HG02571 (cell line): ENCODE data around the gene TNN.
"Not testable (repeated sequence)": the region's sequence is repeated elsewhere in the genome, so short reads cannot be mapped to it uniquely, and the experiment has no call there.

Experiments used
- ATAC-seq: cut with Tn5 transposase; IDR thresholded peaks from one replicate; pipeline ENCODE4 v1.9.1; 2021; ENCODE audit warnings: mild to moderate bottlenecking, moderate library complexity; ENCODE audit not compliant: unreplicated experiment

Gene TNN

DNA sequence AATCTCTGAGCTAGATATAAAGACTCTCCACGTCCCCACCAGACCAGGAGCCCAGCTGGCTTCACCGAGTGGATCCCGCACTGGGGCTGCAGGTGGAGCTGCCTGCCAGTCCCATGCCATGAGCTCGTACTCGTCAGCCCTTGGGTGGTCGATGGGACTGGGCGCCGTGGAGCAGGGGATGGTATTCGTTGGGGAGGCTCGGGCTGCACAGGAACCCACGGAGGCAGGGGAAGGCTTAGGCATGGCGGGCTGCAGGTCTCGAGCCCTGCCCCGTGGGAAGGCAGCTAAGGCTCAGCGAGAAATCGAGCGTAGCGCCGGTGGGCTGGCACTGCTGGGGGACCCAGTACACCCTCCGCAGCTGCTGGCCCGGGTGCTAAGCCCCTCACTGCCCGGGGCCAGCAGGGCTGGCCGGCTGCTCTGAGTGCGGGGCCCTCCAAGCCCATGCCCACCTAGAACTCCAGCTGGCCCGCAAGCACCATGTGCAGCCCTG is 40.7 kb downstream of the TNN start:
- ATAC-seq: not testable (repeated sequence)

DNA sequence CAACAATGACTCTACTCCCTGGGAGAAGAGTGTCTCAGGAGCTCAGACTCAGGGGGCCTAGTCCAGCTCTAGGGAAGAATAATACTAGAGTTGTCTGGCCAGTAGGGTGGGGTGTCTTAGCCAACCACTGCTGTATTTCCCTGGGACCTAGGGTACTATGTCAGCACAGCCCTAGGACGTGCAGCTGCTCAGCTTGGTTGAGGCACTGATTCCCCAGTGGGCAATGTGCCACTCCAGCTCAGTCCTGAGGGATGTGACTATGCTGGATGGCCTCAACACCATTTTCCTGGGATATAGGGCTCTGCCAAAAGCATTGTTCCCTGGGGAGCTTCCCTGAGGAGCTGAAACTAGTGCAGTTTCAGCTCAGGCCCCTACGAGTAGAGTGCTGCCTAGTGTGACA is 47.4 kb downstream of the TNN start:
- no peak for ATAC-seq

DNA sequence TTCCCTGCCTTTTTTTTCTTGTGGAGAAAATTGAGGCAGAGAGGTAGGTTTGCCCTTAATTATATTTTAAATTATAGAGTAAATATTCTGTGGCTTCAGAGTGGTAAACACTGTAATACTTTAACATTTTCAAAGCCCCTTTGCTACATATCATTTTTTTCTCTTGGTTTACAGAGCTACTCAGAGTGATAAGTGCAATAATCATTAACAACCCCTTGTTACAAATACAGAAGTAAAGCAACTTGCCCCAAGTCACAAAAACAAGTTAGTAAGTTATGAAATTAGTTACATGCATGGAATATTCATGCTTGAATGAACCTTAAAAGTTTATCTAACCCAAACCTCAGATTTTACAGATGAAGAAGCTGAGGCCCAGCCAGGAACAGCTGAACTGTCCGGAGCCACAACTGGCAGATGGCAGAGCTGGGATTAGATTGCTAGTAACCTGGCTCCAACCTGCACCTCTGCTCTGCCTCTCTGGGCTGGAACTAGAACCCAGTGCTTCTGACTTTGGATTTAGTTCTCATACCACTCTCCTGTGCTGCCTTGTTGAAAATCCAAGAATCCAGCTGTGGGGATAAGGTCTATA is 48.7 kb downstream of the TNN start:
- no peak for ATAC-seq

DNA sequence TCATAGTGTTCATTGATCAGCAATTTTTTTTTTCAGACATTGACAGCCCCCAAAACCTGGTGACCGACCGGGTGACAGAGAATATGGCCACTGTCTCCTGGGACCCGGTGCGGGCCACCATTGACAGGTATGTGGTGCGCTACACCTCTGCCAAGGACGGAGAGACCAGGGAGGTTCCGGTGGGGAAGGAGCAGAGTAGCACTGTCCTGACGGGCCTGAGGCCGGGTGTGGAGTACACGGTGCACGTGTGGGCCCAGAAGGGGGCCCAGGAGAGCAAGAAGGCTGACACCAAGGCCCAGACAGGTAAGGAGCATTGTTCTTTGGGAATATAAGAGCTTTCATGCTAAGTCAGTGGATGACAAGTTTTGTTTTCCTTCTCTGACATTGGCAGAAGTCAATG is 49.3 kb downstream of the TNN start:
- ATAC-seq: no peak

DNA sequence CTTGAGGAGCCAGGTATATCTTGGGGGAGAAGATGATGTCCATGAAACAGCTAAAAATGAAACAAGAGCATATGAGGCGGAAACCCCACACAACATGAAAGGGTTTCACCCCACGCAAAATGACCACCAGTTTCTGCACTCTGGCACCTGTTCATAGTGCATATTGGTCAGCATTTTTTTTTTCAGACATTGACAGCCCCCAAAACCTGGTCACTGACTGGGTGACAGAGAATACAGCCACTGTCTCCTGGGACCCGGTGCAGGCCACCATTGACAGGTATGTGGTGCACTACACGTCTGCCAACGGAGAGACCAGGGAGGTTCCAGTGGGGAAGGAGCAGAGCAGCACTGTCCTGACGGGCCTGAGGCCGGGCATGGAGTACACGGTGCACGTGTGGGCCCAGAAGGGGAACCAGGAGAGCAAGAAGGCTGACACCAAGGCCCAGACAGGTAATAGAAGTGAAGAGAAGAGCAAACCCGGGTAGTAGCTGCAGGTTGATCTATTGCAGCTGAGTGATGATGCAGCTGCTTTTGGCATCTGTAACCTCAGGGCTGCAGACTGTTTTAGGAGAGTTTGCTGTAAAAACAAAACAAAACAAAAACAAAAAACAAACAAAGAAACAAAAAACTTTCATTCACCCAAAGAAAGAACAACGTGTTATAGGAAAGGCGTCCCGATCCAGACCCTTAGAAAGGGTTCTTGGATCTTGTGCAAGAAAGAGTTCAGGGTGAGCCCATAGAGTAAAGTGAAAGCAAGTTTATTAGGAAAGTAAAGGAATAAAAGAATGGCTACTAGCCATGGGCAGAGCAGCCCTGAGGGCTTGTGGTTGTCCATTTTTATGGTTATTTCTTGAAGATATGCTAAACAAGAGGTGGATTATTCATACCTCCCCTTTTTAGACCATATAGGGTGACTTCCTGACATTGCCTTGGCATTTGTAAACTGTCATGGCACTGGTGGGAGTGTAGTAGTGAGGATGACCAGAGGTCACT is 51.0 kb downstream of the TNN start:
- ATAC-seq: no peak

DNA sequence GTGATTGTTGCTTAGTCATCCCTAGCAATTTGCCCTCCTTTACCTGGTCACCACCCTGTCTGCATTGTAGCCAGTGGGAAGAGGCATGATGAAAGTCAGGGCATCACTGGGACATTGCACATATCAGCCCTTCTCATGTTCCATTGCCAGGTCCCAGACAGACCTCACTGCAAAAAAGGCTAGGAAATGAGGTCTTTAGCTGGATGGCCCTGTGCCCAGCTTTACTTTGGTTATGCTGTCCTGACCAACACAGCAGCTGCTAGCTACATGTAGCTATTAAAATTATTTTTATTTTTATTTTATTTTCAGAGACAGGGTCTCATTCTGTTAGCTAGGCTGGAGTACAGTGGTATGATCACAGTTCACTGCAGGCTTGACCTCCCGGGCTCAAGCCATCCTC is 52.9 kb downstream of the TNN start:
- ATAC-seq: no peak

DNA sequence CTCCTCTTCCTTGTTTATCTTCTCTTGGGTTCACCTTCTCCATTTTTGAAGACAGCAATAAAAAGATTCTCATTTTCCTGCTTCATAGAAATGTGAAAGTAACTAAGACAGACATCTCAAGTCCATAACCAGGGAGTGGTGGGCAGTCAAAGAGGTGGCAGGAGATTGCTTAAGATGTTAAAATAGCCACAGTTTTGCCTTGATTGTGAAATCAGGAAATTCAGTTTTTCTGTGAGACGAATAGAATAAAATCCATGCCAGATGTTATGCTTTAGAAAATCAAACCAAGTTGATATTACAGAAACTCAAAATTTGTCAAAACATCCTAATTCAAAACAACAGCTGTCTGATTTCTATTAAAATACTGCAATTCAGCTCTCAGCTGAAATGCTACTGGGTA is 57.2 kb downstream of the TNN start:
- ATAC-seq: no peak

DNA sequence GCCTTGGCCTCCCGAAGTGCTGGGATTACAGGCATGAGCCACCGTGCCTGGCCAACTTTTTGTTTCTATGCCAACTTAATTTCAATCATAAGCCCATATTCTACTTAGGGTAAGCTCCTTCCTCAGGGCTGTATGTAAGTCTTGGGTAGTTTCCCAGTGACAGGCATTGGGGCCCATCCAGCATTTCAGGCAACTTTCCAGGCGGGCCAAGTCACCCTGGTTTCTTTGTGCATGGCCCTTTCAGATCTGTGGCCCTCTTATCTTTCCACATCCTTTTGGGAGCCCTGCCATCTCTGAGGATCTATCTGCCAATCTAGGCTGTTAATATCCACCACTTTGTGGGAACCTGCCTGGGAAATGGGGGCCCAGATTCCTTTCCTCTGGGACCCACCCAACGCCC is 58.7 kb downstream of the TNN start:
- no peak for ATAC-seq

DNA sequence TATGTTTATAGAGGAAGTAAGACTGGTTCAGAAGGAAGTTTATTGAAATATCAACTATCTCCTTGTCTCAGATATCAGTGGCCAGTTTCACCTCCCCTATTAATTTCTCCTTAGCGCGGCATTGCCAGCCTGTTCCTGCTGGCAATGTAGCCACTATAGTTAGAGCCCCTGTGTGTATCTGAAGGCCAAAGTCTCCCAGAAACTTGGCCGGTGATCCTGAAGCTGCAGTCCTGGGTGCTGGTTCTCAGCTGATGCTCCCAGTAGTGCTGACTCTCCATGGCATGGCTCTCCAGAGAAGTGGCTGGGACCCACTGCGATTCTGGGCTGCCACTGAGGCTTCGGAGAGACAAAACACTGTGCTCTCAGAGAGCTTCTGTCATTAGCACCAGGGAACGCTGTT is 59.9 kb downstream of the TNN start:
- no peak for ATAC-seq

DNA sequence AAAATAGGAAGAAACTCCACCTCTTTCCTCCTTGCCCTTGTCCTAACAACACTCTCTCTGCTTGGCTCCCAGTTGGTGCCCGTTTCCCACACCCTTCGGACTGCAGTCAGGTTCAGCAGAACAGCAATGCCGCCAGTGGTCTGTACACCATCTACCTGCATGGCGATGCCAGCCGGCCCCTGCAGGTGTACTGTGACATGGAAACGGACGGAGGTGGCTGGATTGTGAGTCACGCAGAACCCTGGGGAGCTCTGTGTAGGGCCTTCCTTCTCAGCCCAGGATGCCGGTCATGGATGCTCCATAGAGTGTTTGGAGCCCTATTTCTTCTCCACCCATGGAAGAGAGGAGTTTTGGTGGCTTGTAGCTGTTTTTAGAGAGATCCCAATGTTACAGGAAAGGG is 60.9 kb downstream of the TNN start:
- no peak for ATAC-seq

DNA sequence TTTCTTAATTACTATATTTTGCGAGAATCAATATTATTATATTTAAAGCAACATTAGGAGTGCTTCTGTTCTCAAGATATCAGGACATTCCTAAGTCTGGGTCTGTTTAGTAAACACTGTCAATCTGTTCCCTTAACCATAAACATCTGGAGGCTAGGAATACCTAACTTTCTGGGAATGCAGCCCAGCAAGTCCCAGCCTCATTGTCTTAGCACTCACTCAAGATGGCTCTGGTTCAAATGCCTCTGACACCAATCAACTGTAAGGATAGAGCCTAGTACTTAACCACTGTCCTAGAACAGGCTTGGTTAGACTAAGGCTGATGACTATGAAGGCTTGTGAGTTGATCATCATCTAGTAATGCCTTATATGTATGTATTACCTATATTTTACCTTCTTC is 61.5 kb downstream of the TNN start:
- ATAC-seq: no peak

DNA sequence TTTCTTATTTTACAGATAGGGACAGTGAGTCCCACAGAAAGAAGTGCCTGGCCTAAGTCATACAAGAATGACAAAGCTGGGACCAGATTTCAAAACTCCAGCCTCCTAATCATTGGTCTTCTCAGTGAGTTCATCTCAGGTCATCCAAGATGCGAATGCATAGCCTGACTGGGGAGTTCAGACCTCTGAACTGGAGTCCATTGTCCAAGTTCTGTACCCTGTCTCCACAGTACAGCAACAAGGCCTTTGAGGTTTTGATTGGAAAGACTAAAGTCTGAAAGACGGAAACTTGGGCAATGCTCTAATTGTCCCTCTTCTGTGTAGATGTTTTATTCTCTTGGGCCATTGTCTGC is 62.0 kb downstream of the TNN start:
- ATAC-seq: no peak

DNA sequence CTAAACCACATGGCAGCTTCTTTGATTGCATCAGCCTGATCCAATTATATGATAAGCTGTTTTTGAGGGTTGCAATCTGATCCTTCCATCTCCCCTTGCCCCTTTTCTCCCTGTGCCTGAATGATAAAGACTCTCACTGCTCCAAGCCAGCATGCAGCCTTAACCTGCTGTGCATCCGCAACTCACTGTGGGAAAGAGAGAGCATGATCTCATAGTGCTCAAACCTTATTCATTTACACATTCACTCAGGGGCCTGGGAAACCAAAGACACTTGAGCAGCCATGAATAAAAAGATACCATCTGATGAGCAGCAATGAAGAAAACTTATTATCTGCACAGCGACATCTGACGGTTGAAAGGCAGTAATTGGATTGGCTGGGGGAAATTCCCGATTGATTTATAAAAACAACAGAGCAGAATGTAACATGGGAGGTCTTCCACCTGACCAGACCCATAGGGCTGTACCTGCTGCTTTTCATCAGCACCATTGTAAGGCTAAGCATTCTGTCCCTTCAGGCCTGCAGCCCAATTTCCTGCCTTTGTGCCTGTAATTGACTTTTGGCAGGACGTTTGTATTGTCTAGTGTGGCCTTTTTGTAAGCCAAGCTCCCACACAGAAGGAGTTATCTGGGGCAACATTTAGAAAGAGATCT is 62.5 kb downstream of the TNN start:
- no peak for ATAC-seq

DNA sequence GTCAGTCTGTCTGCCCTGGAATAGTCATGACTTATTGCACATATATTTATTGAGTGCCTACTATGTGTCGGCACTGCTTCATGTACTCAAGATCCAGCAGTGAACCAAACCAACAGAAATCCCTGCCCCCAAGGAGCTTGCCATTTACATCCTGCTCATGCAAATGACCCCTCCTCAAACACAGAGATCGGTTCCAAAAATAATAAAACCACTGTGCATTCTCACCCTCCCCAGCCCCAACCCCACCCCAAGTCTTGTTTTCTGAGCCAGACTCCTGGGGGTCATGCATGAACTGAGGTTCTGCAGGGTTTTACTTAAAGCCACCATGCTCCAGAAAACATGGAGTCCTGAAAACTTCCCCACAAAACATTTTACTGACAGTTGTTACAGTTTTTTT is 63.0 kb downstream of the TNN start:
- no peak for ATAC-seq

DNA sequence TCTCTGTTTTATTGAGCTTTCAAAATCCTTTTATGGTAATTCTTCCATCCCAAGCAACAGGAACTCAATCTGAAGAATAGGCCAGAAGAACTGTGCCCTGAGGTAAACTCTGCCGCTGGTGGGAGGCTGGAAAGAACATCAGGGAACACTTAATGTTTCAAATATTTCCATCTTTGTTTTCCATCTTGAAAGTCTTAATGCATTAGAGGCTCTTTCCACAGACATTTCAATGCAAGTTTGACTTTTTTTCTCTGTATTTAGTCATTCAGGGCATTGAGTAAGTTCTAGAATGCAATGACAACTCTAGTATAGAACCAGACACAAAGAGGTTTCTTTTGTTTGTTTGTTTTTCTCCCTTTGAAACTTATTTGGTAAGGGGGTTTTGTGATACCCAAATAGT is 63.5 kb downstream of the TNN start:
- ATAC-seq: no peak

DNA sequence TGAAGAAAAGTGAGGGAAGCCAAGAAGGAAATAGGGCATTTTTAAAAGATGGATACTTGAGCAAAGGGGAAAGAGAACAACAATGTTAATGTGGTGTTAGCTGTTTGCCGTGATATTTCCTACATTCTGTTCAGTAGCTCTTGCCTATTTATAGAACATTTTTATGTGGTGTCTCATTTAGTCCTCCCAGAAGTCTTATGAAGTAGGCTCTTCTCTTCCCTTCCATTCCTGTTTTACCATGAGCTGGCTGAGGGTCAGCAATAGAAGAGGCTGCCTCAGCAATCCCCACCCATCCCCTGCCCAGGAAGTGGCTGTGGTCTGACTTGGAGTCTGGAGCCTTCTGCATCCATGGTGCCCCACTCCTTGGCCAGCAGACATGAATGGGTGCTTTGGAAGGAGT is 64.8 kb downstream of the TNN start:
- ATAC-seq: no peak

DNA sequence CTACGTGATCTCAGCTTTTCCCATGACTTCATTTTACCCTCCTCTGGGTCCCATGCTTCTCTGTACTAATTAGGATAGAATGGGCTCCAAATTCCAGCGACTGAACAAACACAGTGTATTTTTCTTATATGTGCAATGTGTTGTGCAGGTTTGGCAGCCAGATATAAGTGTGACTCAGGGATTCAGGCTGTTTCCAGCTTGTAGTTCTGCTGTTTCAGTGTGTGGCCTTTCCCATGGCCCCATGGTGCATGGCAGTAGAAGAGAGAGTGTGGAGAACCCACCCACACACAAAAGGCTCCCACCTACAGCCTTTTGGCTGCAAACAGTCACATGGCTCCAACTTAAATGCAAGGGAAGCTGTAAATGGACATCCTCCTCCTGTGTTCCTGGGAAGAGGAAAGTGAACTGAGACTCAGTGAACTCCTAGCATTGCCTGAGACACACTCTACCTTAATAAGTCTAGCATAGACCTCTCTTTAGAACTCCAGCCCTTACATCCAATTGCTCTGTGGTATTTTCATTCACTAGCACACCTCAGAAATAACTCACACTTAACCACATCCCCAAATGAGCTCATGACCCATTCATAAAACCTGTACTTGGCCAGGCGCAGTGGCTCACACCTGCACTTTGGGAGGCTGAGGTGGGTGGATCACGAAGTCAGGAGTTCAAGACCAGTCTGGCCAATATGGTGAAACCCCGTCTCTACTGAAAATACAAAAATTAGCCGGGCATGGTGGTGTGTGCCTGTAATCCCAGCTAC is 66.2 kb downstream of the TNN start:
- no peak for ATAC-seq

DNA sequence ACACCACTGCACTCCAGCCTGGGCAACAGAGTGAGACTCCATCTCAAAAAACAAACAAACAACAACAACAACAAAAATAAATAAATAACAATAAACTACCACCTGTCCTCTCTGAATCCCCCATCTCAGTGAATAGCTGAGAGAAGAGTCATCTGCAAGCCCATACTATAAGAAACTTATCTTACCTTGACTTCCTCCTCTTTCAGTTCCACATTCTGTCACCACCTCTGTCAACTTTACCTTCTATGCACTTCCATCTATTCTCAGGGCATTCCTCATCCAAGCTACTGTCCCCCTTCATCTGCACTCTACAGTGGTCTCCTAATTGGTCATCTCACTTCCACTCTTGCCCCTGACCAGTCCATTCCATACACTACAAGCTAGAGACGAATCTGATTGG is 66.9 kb downstream of the TNN start:
- ATAC-seq: no peak

DNA sequence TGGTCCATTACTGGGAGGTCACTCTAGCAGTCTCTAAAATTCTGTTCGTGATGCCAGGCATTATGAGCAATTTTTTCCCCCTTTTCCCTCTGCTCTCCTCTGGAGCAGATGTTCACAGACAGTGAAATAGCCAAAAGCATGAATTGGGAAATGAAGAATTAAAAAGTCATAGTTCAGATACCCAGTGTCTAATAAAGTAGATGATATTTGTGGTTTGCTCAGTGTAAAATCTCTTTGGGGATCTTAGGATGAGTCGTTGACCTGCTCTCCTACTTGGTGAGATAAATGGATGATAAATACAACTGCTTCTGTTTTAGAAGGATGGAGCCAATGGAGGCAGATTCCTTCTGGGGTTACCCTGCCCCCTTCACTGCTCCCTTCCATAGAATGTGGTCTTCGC is 68.6 kb downstream of the TNN start:
- no peak for ATAC-seq

DNA sequence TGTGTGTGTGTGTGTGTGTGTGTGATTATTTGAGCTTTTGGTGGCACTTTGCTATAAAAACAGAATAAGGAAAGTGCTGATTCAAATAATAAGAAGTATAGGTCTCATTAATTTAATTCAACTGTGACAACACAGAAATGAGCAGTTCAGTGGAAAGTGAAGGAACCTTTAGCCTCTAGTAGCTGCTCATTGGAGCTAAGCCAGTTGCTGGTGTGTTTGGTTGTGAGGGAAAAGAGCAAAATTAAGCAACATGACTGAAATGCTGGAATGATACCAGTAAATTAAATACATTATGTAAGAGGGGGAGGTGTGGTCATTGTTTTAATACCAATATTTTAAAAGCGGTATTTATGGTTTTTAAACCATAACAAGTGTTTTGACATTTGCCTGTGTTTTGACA is 69.7 kb downstream of the TNN start:
- ATAC-seq: no peak

DNA sequence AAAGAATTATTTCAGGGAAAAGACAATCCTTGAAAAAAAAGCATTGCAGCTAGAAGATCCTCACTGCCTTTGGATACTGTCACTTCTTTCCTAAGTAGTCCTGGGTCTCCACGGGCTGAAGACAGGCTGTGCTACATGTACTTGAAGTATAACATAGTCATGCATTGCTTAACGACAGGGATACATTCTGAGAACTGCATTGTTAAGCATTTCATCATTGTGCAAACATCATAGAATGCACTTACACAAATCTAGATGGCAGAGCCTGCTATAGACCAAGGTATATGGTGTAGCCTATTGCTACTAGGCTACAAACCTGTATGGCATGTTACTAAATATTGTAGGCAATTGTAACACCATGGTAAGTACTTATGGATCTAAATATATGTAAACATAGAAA is 70.9 kb downstream of the TNN start:
- ATAC-seq: no peak
